Activated B cell treated with CpG ODN at 0.5 μM for 24 hours (primary cell): ENCODE results near the gene SFXN5. TPM values are rescaled to one million over a fixed set of nuclear protein-coding genes. Genes with fewer than 3 reads are reported as not detected.

Experiments
- ATAC-seq: fragments of 200-7000 bp; cut with Tn5 transposase; one replicate; pipeline ENCODE4 v1.10.0; 2021; ENCODE audit warnings: low read depth, mild to moderate bottlenecking, moderate library complexity
- CTCF ChIA-PET: fragments of 350-600 bp; sonication (Branson Sonifier 250); formaldehyde crosslinking; loops from one replicate; lab custom pipeline; 2021; ENCODE audit warnings: antibody characterized with exemption; lab: Charles Lee
- POLR2A ChIA-PET: fragments of 350-600 bp; sonication (Branson Sonifier 250); formaldehyde crosslinking; loops from one replicate; lab custom pipeline; 2021; ENCODE audit warnings: antibody characterized with exemption; lab: Charles Lee
- DNase-seq: peaks from one replicate; pipeline ENCODE4 v3.0.0; 2022
- H3K27ac Mint-ChIP-seq: one replicate; pipeline ENCODE4 v1.8.0; 2020; ENCODE audit warnings: mixed read lengths
- H3K27me3 Mint-ChIP-seq: one replicate; pipeline ENCODE4 v1.8.0; 2021; ENCODE audit warnings: mixed read lengths
- H3K36me3 Mint-ChIP-seq: one replicate; pipeline ENCODE4 v1.8.0; 2021; ENCODE audit warnings: low read depth, mixed read lengths
- H3K4me1 Mint-ChIP-seq: one replicate; pipeline ENCODE4 v1.8.0; 2021; ENCODE audit warnings: mixed read lengths
- H3K4me3 Mint-ChIP-seq: one replicate; pipeline ENCODE4 v1.8.0; 2020; ENCODE audit warnings: mild to moderate bottlenecking, mixed read lengths
- H3K9me3 Mint-ChIP-seq: one replicate; pipeline ENCODE4 v1.8.0; 2020; ENCODE audit warnings: mixed read lengths
- CTCF ChIP-seq: fragments of 200-600 bp; IDR thresholded peaks from one replicate; pipeline ENCODE4 v1.8.0; 2022; ENCODE audit warnings: antibody characterized with exemption, mild to moderate bottlenecking
- intact Hi-C: fragments of 100-400 bp; cut with micrococcal nuclease; formaldehyde crosslinking; loops from one replicate; pipeline ENCODE4 v1.15.1; 2024
- total RNA-seq: library from RNA; stranded (reverse); gene quantifications from 2 replicates; pipeline ENCODE4 v1.2.3, GENCODE V29; 2022

Gene SFXN5
- total RNA-seq, 1 donor from 2014 or later, result 13.9 TPM

- Mint-ChIP-seq H3K27me3 (no peaks in the 10 kb centered on the region), H3K4me3 (no peak overlapping the region), H3K27ac (no peak overlapping the region), H3K36me3 (no peaks in the 10 kb centered on the region), H3K9me3 (no peaks in the 10 kb centered on the region), H3K4me1 (no peaks in the 10 kb centered on the region)
- intact Hi-C loops, result no loop called here
- ATAC-seq (no peak), DNase-seq (no peak)
- CTCF ChIA-PET, result no interaction called here
- POLR2A ChIA-PET, result no interaction called here
- no peak for TF ChIP-seq CTCF
These were observed 126.6 kb downstream of the SFXN5 start for GRCh38 chr2:72944804-72945449.

- TF ChIP-seq CTCF, result no peak
- no peak overlapping the region for H3K27ac Mint-ChIP-seq
- ChIA-PET POLR2A (no interaction called here), CTCF (no interaction called here)
- H3K4me1 Mint-ChIP-seq, result no peaks in the 10 kb centered on the region
- intact Hi-C loops, result no loop called here
- no peaks in the 10 kb centered on the region for H3K36me3 Mint-ChIP-seq
- H3K9me3 Mint-ChIP-seq, result no peaks in the 10 kb centered on the region
- no peak overlapping the region for H3K4me3 Mint-ChIP-seq
- H3K27me3 Mint-ChIP-seq, result no peaks in the 10 kb centered on the region
- no peak for ATAC-seq
- no peak for DNase-seq
These were observed 127.7 kb downstream of the SFXN5 start for GRCh38 chr2:72943540-72944395.

- Mint-ChIP-seq H3K4me3 (no peak overlapping the region), H3K36me3 (no peaks in the 10 kb centered on the region), H3K9me3 (no peaks in the 10 kb centered on the region), H3K4me1 (no peaks in the 10 kb centered on the region), H3K27ac (no peak overlapping the region), H3K27me3 (no peaks in the 10 kb centered on the region)
- ChIA-PET CTCF (no interaction called here), POLR2A (no interaction called here)
- no peak for ATAC-seq
- DNase-seq, result no peak
- intact Hi-C loops, result no loop called here
- no peak for TF ChIP-seq CTCF
These were observed 128.6 kb downstream of the SFXN5 start for GRCh38 chr2:72942881-72943418.

GRCh38 chr2:72942293-72942692, 129.2 kb downstream of the SFXN5 start:
- Mint-ChIP-seq H3K9me3 (no peaks in the 10 kb centered on the region), H3K27ac (no peak overlapping the region), H3K36me3 (no peaks in the 10 kb centered on the region), H3K4me3 (no peak overlapping the region), H3K27me3 (no peaks in the 10 kb centered on the region), H3K4me1 (no peaks in the 10 kb centered on the region)
- ChIA-PET CTCF (no interaction called here), POLR2A (no interaction called here)
- ATAC-seq, result no peak
- intact Hi-C loops, result no loop called here
- no peak for DNase-seq
- TF ChIP-seq CTCF, result no peak

- ChIA-PET POLR2A (no interaction called here), CTCF (no interaction called here)
- Mint-ChIP-seq H3K27ac (no peak overlapping the region), H3K36me3 (no peaks in the 10 kb centered on the region), H3K4me1 (no peaks in the 10 kb centered on the region), H3K4me3 (no peak overlapping the region), H3K9me3 (no peaks in the 10 kb centered on the region), H3K27me3 (peaks cover 5% of the 10 kb centered on the region)
- intact Hi-C loops, result no loop called here
- ATAC-seq (no peak), DNase-seq (no peak)
- no peak for TF ChIP-seq CTCF
These were observed 130.7 kb downstream of the SFXN5 start for GRCh38 chr2:72940786-72941185.
